Kidney (tissue), 14 donors: ENCODE data around the gene IL17RE. TPM values are rescaled to one million over a fixed set of nuclear protein-coding genes. Genes with fewer than 3 reads are reported as not detected.
A peak's percentile ranks its signal among the peaks of the same experiment; 100 is the strongest.
"Not testable (repeated sequence)": the region's sequence is repeated elsewhere in the genome, so short reads cannot be mapped to it uniquely, and the experiment has no call there.

Source experiments
- DNase-seq, 5 donors: peaks; one replicate each; pipeline ENCODE4 v3.0.0-alpha.2; 2013 to 2020
- FAIRE-seq: peaks from 2 replicates; lab custom pipeline; 2012; peaks lifted over from hg19 to GRCh38; lab: Jason Lieb, UNC
- H3K27ac ChIP-seq, 2 donors: one replicate each; pipeline ENCODE4 v1.7.0; 2013; ENCODE audit warnings: low read depth in 2 of 2, low read length in 2 of 2, inconsistent platforms in 1 of 2
- H3K27me3 ChIP-seq: one replicate; pipeline ENCODE4 v1.7.1; 2013; ENCODE audit warnings: low read length, inconsistent platforms; ENCODE audit not compliant: control insufficient read depth, insufficient read depth
- H3K36me3 ChIP-seq, 3 donors: one replicate each; pipeline versions ENCODE4 v1.7.0 to v1.7.1; 2013; ENCODE audit warnings: low read length in 3 of 3, control low read depth in 1 of 3, inconsistent platforms in 1 of 3; ENCODE audit not compliant: insufficient read depth in 3 of 3, control insufficient read depth in 2 of 3
- H3K4me1 ChIP-seq, 3 donors: one replicate each; pipeline versions ENCODE4 v1.7.0 to v1.7.1; 2013; ENCODE audit warnings: low read length in 3 of 3, inconsistent platforms in 1 of 3, low read depth in 1 of 3; ENCODE audit not compliant: control insufficient read depth in 2 of 3, insufficient read depth in 2 of 3
- H3K4me3 ChIP-seq, 3 donors: one replicate each; pipeline versions ENCODE4 v1.7.0 to v1.8.1; 2013; ENCODE audit warnings: low read length in 3 of 3, control low read depth in 1 of 3, inconsistent platforms in 1 of 3
- H3K9ac ChIP-seq, 3 donors: one replicate each; pipeline versions ENCODE4 v1.7.0 to v1.7.1; 2013; ENCODE audit warnings: low read length in 3 of 3, control low read depth in 1 of 3, inconsistent platforms in 1 of 3
- H3K9me3 ChIP-seq, 3 donors: one replicate each; pipeline versions ENCODE4 v1.7.0 to v1.7.1; 2013; ENCODE audit warnings: low read length in 3 of 3, control low read depth in 1 of 3, inconsistent platforms in 1 of 3; ENCODE audit not compliant: control insufficient read depth in 2 of 3, insufficient read depth in 1 of 3
- intact Hi-C: fragments of 100-400 bp; cut with DNase I; formaldehyde crosslinking; loops from one replicate; pipeline ENCODE4 v1.11.1; 2022
- polyA plus RNA-seq: library from polyadenylated mRNA; stranded (reverse); fragments of 350-450 nt; fragmentation: Illumina TruSeq; extraction: RNeasy Lipid Tissue Mini Kit (QIAGEN cat#74804); gene quantifications from one replicate; pipeline ENCODE4 v1.2.3, GENCODE V29; 2014; ENCODE audit warnings: low read depth, low replicate concordance; ENCODE audit not compliant: insufficient read depth
- total RNA-seq: library from RNA; stranded (reverse); fragmentation: NEBNext Ultra II Directional; extraction: Animal tissue kit (Norgen Biotek cat#: 25700); gene quantifications from one replicate; pipeline ENCODE4 v1.2.1, GENCODE V29; 2021
- TF ChIP-seq, protein P1 (sequence below): IDR thresholded peaks from 3 replicates; pipeline ENCODE4 v1.5.1; 2012; ENCODE audit warnings: mild to moderate bottlenecking, moderate library complexity, borderline replicate concordance; ENCODE audit not compliant: insufficient read depth; ENCODE audit errors: extremely low read depth
- donor health status: control.
- donor health status: control.
- donor health status: control.
- donor health status: control.
- donor health status: control.
- donor health status: DM: yes; HTN: yes; CAD: no.
- donor health status: Normal renal cell carcinoma (clear cell type).

Gene IL17RE
- total and polyA plus RNA-seq, 2 donors from 2014 or later, result 7.5 to 8.5 TPM

DNA sequence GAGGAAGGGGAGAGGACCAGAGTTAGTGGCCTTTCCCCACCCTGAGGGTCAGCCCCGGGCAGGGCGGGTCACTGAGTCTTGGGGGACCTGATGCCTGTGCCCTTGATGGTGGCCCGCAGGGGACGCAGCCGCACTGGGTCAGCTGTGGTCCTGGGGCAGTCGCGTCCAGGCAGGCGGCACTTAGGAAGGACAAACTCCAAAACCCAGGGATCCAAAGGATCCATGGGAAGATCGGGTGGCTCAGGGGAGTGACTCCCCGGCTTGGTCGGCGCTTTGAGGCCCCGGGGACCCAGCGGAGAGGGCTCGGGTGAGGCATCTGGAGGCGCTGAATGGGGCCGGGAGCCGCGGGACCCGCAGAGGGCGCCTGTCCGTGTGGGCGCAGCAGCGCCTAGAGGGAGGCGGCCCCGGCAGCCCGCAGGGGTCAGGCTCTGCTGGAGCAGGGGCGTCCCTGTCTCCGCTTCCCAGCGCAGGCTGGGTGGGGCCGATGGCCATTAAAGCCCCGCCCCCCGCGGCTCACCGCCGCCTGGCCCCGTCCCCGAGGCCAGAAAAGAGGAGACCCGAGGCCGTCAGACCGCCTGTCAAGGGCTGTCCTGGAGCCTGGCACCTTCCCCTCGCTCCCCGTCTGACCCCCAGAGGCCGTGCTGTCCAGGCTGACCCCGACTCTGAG, 40.1 kb upstream of the IL17RE start:
- FAIRE-seq, result no peak
- TF ChIP-seq, protein P1, sequence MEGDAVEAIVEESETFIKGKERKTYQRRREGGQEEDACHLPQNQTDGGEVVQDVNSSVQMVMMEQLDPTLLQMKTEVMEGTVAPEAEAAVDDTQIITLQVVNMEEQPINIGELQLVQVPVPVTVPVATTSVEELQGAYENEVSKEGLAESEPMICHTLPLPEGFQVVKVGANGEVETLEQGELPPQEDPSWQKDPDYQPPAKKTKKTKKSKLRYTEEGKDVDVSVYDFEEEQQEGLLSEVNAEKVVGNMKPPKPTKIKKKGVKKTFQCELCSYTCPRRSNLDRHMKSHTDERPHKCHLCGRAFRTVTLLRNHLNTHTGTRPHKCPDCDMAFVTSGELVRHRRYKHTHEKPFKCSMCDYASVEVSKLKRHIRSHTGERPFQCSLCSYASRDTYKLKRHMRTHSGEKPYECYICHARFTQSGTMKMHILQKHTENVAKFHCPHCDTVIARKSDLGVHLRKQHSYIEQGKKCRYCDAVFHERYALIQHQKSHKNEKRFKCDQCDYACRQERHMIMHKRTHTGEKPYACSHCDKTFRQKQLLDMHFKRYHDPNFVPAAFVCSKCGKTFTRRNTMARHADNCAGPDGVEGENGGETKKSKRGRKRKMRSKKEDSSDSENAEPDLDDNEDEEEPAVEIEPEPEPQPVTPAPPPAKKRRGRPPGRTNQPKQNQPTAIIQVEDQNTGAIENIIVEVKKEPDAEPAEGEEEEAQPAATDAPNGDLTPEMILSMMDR, result peak; percentile 33
- Histone ChIP-seq H3K9me3 (no peaks in the 10 kb centered on the region), H3K4me1 (no peaks in the 10 kb centered on the region), H3K4me3 (no peak overlapping the region), H3K36me3 (no peaks in the 10 kb centered on the region), H3K9ac (peak overlapping the region in 1 of 3 donors; percentile 24), H3K27me3 (no peaks in the 10 kb centered on the region), H3K27ac (no peak overlapping the region)
- DNase-seq, result peak; percentile 60 to 89 (median 79)
- intact Hi-C loops, result no loop called here

DNA sequence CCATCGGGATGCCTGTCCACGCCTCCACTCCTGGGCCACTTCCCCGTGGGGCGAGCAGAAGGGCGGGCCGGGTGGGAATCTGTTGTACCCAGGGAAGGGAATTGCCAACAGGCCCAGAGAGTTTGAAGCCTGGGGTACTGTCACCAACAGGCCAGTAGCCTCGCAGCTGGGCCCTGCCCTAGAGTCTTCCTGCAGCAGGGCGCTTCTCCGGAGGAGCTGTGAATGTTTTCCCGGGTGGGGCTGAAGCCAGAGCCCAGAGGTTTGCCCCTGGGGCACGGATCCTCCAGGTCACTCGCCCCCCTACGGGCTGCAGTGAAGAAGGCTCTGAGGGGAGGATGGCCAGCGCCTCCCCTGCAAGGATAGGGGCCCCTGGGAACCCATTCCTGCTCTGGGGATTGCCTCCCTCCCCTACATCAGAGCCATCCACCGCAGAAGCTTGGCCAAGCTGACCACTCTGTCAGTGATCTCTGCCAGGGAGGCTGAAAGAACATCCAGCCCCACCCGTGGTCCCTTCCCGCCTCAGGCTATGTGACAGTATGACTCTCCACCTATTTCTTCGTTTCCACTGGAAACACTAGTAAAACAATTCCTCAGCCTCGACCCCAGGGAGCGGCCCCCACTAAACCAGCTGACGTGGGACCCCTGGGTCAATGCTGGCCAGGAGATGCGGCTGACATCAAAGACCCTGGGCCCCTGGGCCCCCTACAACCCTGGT, 39.4 kb upstream of the IL17RE start:
- Histone ChIP-seq H3K9me3 (no peaks in the 10 kb centered on the region), H3K27ac (no peak overlapping the region), H3K27me3 (no peaks in the 10 kb centered on the region), H3K4me3 (no peak overlapping the region), H3K4me1 (no peaks in the 10 kb centered on the region), H3K36me3 (no peaks in the 10 kb centered on the region), H3K9ac (no peak overlapping the region)
- intact Hi-C loops, result no loop called here
- FAIRE-seq, result no peak
- DNase-seq, result peak in 1 of 5 donors; percentile 10
- TF ChIP-seq, protein P1, result no peak

DNA sequence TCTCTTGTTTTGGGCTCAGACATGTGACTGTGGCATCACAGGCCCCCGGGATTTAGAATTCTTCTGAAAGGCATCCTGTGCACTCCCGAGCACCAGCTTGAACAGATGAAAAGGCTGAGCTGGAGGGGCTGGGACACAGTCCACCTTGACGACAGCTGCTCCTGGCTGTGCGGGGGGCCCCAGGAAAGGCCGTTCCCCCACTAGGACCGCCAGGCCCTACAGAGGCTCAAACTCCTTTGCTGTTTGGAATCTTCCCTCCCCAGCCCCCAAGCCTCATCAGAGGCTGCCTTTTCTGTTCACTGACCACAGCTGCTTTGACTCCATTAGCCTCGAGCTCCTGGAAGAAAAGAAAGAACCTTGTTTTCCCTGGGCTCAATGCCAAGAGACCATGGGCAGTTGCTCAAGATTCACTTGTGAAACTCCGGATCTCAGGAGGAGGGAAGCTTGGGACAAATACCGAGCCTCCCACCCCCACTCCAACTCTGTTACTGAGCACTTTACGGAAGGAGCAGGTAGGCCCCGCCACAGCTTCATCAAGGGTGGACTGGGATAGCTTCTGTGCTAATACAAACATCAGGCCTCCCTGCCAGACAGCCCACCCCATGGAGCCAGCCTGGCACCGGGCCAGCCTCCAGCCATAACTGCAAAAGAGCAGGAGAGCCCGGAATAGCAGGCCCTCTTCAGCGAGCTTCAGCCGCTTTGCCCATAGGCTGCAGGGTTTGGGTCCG, 38.3 kb upstream of the IL17RE start:
- FAIRE-seq (no peak), DNase-seq (peak; percentile 47 to 89 (median 80))
- H3K4me1 ChIP-seq, result no peaks in the 10 kb centered on the region
- H3K9me3 ChIP-seq, result no peaks in the 10 kb centered on the region
- H3K9ac ChIP-seq, result no peak overlapping the region
- no peak overlapping the region for H3K4me3 ChIP-seq
- H3K27ac ChIP-seq, result no peak overlapping the region
- TF ChIP-seq, protein P1, result no peak
- no peaks in the 10 kb centered on the region for H3K27me3 ChIP-seq
- intact Hi-C loops, result no loop called here
- no peaks in the 10 kb centered on the region for H3K36me3 ChIP-seq

DNA sequence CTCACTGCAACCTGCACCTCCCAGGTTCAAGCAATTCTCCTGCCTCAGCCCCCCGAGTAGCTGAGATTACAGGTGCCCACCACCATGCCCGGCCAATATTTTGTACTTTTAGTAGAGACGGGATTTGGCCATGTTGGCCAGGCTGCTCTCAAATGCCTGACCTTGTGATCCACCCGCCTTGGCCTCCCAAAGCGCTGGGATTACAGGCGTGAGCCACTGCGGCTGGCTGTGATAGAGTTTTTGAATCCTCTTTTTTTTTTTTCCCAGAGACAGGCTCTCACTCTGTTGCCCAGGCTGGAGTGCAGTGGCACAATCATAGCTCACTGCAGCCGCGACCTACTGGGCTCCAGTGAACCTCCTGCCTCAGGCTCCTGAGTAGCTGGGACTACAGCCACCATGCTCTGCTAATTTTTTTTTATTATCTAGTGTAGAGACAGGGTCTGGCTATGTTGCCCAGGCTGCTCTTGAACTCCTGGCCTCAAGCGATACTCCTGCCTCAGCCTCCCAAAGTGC, 37.5 kb upstream of the IL17RE start:
- H3K9ac ChIP-seq, H3K4me1 ChIP-seq, H3K4me3 ChIP-seq, intact Hi-C loops, DNase-seq, H3K27ac ChIP-seq, H3K36me3 ChIP-seq, H3K27me3 ChIP-seq, H3K9me3 ChIP-seq, FAIRE-seq: not testable (repeated sequence)
